K562 (cell line): Measurements from ENCODE around the gene DNAH17. TPM values are rescaled to one million over a fixed set of nuclear protein-coding genes. Genes with fewer than 3 reads are reported as not detected.

Experiments used
- ATAC-seq: fragments of 200-7000 bp; cut with Tn5 transposase; 3 replicates; pipeline ENCODE4 v1.9.1; 2020; ENCODE audit warnings: moderate library complexity
- BruUV-seq: library from RNA; stranded (reverse); fragments of 400-500 nt; replicated peaks from 2 replicates; lab custom pipeline; 2021; lab: Mats Ljungman, UMichigan
- CTCF ChIA-PET: fragments of 300-600 bp; formaldehyde crosslinking; extraction: SDS; loops from one replicate; lab custom pipeline; 2021; ENCODE audit warnings: low intra/inter-chr PET ratio; lab: Yijun Ruan, JAX
- POLR2A ChIA-PET: fragments of 300-600, 350-650 bp; sonication (Branson Sonifier 250); formaldehyde crosslinking; extraction: SDS; loops from one replicate; lab custom pipeline; 2021; ENCODE audit warnings: antibody characterized with exemption, inconsistent platforms; lab: Yijun Ruan, JAX
- DNase-seq, 4 experiments: peaks; one replicate each; pipeline versions ENCODE4 v3.0.0 to v3.0.0-alpha.2; 2011 to 2018; ENCODE audit warnings: low spot score in 3 of 4, mixed read lengths in 3 of 4; ENCODE audit errors: extremely low read depth in 1 of 4
- FAIRE-seq: peaks from 2 replicates; lab custom pipeline; 2011; peaks lifted over from hg19 to GRCh38; lab: Jason Lieb, UNC
- H2AFZ ChIP-seq: 2 replicates; pipeline ENCODE4 v1.6.0; 2011; ENCODE audit warnings: low read depth, low read length, control low read depth, inconsistent platforms
- H3K27ac ChIP-seq: fragments of 200-600 bp; 3 replicates; pipeline ENCODE4 v1.8.0; 2011; ENCODE audit warnings: low read depth, mild to moderate bottlenecking, control low read depth, inconsistent platforms, low read length, moderate library complexity, mixed read lengths; ENCODE audit errors: extremely low read depth
- H3K27me3 ChIP-seq, 2 experiments: fragments of 300-600 bp in 1 of 2; 2 replicates in 1 of 2; 3 replicates in 1 of 2; pipeline versions ENCODE4 v1.6.0 to v1.8.0; 2011; ENCODE audit warnings: inconsistent platforms in 2 of 2, low read length in 2 of 2, mild to moderate bottlenecking in 1 of 2, mixed read lengths in 1 of 2, moderate library complexity in 1 of 2; ENCODE audit not compliant: control insufficient read depth in 2 of 2, insufficient read depth in 2 of 2
- H3K36me3 ChIP-seq: fragments of 300-600 bp; 3 replicates; pipeline ENCODE4 v1.8.0; 2011; ENCODE audit warnings: mild to moderate bottlenecking, low read length, inconsistent platforms; ENCODE audit not compliant: control insufficient read depth, insufficient read depth
- H3K4me1 ChIP-seq, 2 experiments: fragments of 200-600 bp in 1 of 2; replicated peaks in 1 of 2; 2 replicates in 1 of 2; 3 replicates in 1 of 2; pipeline versions ENCODE4 v1.5.1 to v1.8.0; 2011; ENCODE audit warnings: inconsistent platforms in 2 of 2, low read length in 2 of 2, mild to moderate bottlenecking in 1 of 2, mixed read lengths in 1 of 2, moderate library complexity in 1 of 2; ENCODE audit not compliant: control insufficient read depth in 2 of 2, insufficient read depth in 2 of 2
- H3K4me2 ChIP-seq: 2 replicates; pipeline ENCODE4 v1.6.1; 2011; ENCODE audit warnings: low read length, control low read depth, inconsistent platforms, mixed read lengths; ENCODE audit not compliant: insufficient read depth
- H3K4me3 ChIP-seq: fragments of 200-600 bp; sonication (generic), shearing (Covaris generic); 2 replicates; pipeline ENCODE4 v1.5.1; 2016; ENCODE audit warnings: control low read depth, inconsistent platforms
- H3K79me2 ChIP-seq: fragments of 200-600 bp; 3 replicates; pipeline ENCODE4 v1.8.0; 2011; ENCODE audit warnings: low read length, inconsistent platforms; ENCODE audit not compliant: control insufficient read depth, insufficient read depth
- H3K9ac ChIP-seq, 2 experiments: 2 replicates each; pipeline versions ENCODE4 v1.6.0 to v1.6.1; 2011; ENCODE audit warnings: low read depth in 2 of 2, low read length in 2 of 2, control low read depth in 1 of 2, inconsistent platforms in 1 of 2, mild to moderate bottlenecking in 1 of 2, mixed read lengths in 1 of 2; ENCODE audit not compliant: insufficient read depth in 1 of 2
- H3K9me1 ChIP-seq: one replicate; pipeline ENCODE4 v1.6.0; 2011; ENCODE audit warnings: inconsistent platforms, mild to moderate bottlenecking, low read length, moderate library complexity; ENCODE audit not compliant: control insufficient read depth, insufficient read depth
- H3K9me3 ChIP-seq: replicated peaks from 2 replicates; pipeline ENCODE4 v1.5.1; 2011; ENCODE audit warnings: low read depth, low read length, inconsistent platforms; ENCODE audit not compliant: control insufficient read depth, insufficient read depth
- H4K20me1 ChIP-seq: replicated peaks from 2 replicates; pipeline ENCODE4 v1.6.1; 2011; ENCODE audit warnings: low read length, inconsistent platforms, mixed read lengths; ENCODE audit not compliant: control insufficient read depth, insufficient read depth
- HDAC6 ChIP-seq: IDR thresholded peaks from 2 replicates; pipeline ENCODE4 v1.6.1; 2012; ENCODE audit warnings: low read depth, mild to moderate bottlenecking, control low read depth, inconsistent platforms, low read length, moderate library complexity
- NFXL1 ChIP-seq: fragments of 450-650 bp; formaldehyde crosslinking; IDR thresholded peaks from 2 replicates; pipeline ENCODE4 v1.4.0; 2021; ENCODE audit warnings: mild to moderate bottlenecking
- PHF20 ChIP-seq: fragments of 450-650 bp; IDR thresholded peaks from 2 replicates; pipeline ENCODE4 v1.6.1; 2018; ENCODE audit not compliant: partially characterized antibody
- PRMT5 ChIP-seq: sonication (generic); formaldehyde crosslinking; IDR thresholded peaks from 2 replicates; pipeline ENCODE4 v1.5.0; 2020; ENCODE audit warnings: missing genetic modification reagents
- RFX1 ChIP-seq: fragments of 450-650 bp; IDR thresholded peaks from 2 replicates; pipeline ENCODE4 v1.6.1; 2016; ENCODE audit warnings: mild to moderate bottlenecking, moderate library complexity
- SNIP1 ChIP-seq: fragments of 450-650 bp; IDR thresholded peaks from 2 replicates; pipeline ENCODE4 v1.7.1; 2017; ENCODE audit warnings: low read depth, mild to moderate bottlenecking
- USF1 ChIP-seq: sonication (generic); formaldehyde crosslinking; IDR thresholded peaks from 2 replicates; pipeline ENCODE4 v1.9.0; 2022; ENCODE audit warnings: mild to moderate bottlenecking, missing genetic modification reagents
- ZNF318 ChIP-seq, 2 experiments: fragments of 450-650 bp; IDR thresholded peaks; 2 replicates each; pipeline ENCODE4 v1.6.1; 2016; ENCODE audit warnings: mild to moderate bottlenecking in 2 of 2, borderline replicate concordance in 1 of 2, low read depth in 1 of 2, moderate library complexity in 1 of 2
- ZNF766 ChIP-seq: fragments of 200-800 bp; sonication (Bioruptor generic); conservative IDR thresholded peaks from 2 replicates; pipeline ENCODE4 v1.6.1; 2016; ENCODE audit warnings: missing genetic modification characterization, missing compliant biosample characterization
- ZNF785 ChIP-seq: fragments of 250-450 bp; sonication (Bioruptor Pico); IDR thresholded peaks from 2 replicates; pipeline ENCODE4 v1.4.0; 2020; ENCODE audit warnings: mild to moderate bottlenecking
- WGBS: fragments of 100-300 bp; shearing (Covaris generic); methylation state at CpG from one replicate; pipeline ENCODE4 v1.1.6; 2016; ENCODE audit warnings: low coverage, mixed read lengths; ENCODE audit not compliant: insufficient coverage; ENCODE audit errors: missing lambda C conversion rate; 5-methylcytosine and 5-hydroxymethylcytosine counted together
- in situ Hi-C: fragments of 300-500 bp; cut with MboI; formaldehyde crosslinking; loops from 4 replicates; pipeline ENCODE4 v1.15.0; 2018; ENCODE audit warnings: inconsistent platforms, mixed read lengths
- intact Hi-C: fragments of 100-400 bp; cut with micrococcal nuclease; formaldehyde crosslinking; loops from 2 replicates; pipeline ENCODE4 v1.14.2; 2022
- polyA plus RNA-seq, 8 experiments: library from polyadenylated mRNA; depleted of rRNA in 4 of 8; stranded (reverse) in 5 of 8; unstranded in 3 of 8; fragments of >200 nt; fragmentation: Nextera tagmentation in 2 of 8; fragmentation: Illumina TruSeq in 1 of 8; extraction: Ambion mirVana in 2 of 8; extraction: Trizol in 1 of 8; gene quantifications; 2 replicates each; pipeline versions ENCODE4 v1.2.1 to v1.2.3, GENCODE V29; 2011 to 2014; ENCODE audit warnings: inconsistent platforms in 1 of 8, missing spikeins in 1 of 8
- total RNA-seq, 7 experiments: library from RNA; depleted of rRNA in 6 of 7; stranded (reverse); fragments of >200 nt in 6 of 7; fragmentation: Illumina TruSeq in 2 of 7; extraction: Trizol in 2 of 7; gene quantifications; 2 replicates each; pipeline versions ENCODE4 v1.2.1 to v1.2.3, GENCODE V29; 2011 to 2021; ENCODE audit warnings: low replicate concordance in 1 of 7
- TF ChIP-seq, protein P1 (sequence below): sonication (generic); formaldehyde crosslinking; IDR thresholded peaks from 2 replicates; pipeline ENCODE4 v1.8.0; 2022; ENCODE audit warnings: mild to moderate bottlenecking, missing genetic modification reagents

DNAH17 gene
- total and polyA plus RNA-seq, 9 of the 15 experiments (the other 6 are each of a cell fraction or from before 2014, with no cell fraction given), result under 0.01 to 0.06 (median 0.03) TPM; not detected in 5

GRCh38 chr17:78400581-78401240 lies 176.5 kb downstream of the DNAH17 start:
- no peak for ATAC-seq
- no peak for FAIRE-seq
- Histone ChIP-seq H3K27ac (no peak overlapping the region), H3K9me1 (no peaks in the 10 kb centered on the region), H3K9me3 (no peaks in the 10 kb centered on the region), H3K4me1 (peaks cover 0 to 4% of the 10 kb centered on the region in 2 experiments; a peak in 1 of 5 replicates), H3K4me2 (no peak overlapping the region), H4K20me1 (no peaks in the 10 kb centered on the region), H3K79me2 (0 out of 3 replicates have a peak, but pooled peaks cover 2% of the 10 kb centered on the region), H3K4me3 (no peak overlapping the region), H2AFZ (no peak overlapping the region), H3K27me3 (no peaks in the 10 kb centered on the region), H3K9ac (no peak overlapping the region), H3K36me3 (peaks cover 90% of the 10 kb centered on the region; the same call in 2 of the 3 replicates)
- no TSS peak for BruUV-seq
- intact Hi-C loops (no loop called here), in situ Hi-C loops (no loop called here)
- ChIA-PET POLR2A (interaction anchor here (0.6 to 1.4 kb wide), 3 partner anchors 10 to 42 kb away, joined by 3 to 6 read pairs (median 3); no protein-coding TSS in a partner anchor), CTCF (no interaction called here)
- DNase-seq, result no peak
- WGBS, result 85% methylated on average over 17 of the region's 17 CpGs
- TF ChIP-seq PRMT5 (CRISPR knock-in tag) (no peak), ZNF766 (CRISPR knock-in tag) (no peak), RFX1 (no peak), USF1 (no peak), HDAC6 (no peak), ZNF785 (CRISPR knock-in tag) (no peak), NFXL1 (CRISPR knock-in tag) (no peak), ZNF318 (IDR thresholded peaks at IDR 0.05; ENCODE audit: borderline replicate concordance in 1 of 2, low read depth in 1 of 2) (no peak), PHF20 (no peak), SNIP1 (no peak)
- TF ChIP-seq, protein P1, sequence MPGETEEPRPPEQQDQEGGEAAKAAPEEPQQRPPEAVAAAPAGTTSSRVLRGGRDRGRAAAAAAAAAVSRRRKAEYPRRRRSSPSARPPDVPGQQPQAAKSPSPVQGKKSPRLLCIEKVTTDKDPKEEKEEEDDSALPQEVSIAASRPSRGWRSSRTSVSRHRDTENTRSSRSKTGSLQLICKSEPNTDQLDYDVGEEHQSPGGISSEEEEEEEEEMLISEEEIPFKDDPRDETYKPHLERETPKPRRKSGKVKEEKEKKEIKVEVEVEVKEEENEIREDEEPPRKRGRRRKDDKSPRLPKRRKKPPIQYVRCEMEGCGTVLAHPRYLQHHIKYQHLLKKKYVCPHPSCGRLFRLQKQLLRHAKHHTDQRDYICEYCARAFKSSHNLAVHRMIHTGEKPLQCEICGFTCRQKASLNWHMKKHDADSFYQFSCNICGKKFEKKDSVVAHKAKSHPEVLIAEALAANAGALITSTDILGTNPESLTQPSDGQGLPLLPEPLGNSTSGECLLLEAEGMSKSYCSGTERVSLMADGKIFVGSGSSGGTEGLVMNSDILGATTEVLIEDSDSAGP (CRISPR knock-in tag), result no peak
